DMS114 treated with DMSO at 0.1 percent for 48 hours (cell line): ENCODE data around the gene SPAG16.

Experiments
- DNase-seq: peaks from one replicate; lab custom pipeline; 2025; ENCODE audit not compliant: unreplicated experiment; lab: John Stamatoyannopoulos, UW

Gene SPAG16

GRCh38 chr2:213537579-213537978, 253.3 kb downstream of the SPAG16 start:
- no peak for DNase-seq

DNA sequence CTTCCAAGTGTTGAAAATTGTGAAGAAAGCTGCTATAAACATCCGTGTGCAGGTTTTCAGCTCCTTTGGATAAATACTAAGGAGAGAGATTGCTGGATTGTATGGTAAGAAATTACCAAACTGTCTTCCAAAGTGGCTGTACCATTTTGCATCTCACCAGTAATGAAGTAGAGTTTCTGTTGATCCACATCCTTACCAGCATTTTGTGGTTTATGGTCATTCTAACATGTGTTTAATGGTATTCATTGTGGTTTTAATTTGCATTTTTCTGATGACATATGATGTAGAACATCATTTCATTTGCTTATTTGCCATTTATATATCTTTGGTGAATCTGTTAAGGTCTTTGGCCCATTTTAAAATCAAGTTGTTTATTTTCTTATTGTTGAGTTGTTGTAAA, 260.7 kb downstream of the SPAG16 start:
- DNase-seq, result no peak

DNA sequence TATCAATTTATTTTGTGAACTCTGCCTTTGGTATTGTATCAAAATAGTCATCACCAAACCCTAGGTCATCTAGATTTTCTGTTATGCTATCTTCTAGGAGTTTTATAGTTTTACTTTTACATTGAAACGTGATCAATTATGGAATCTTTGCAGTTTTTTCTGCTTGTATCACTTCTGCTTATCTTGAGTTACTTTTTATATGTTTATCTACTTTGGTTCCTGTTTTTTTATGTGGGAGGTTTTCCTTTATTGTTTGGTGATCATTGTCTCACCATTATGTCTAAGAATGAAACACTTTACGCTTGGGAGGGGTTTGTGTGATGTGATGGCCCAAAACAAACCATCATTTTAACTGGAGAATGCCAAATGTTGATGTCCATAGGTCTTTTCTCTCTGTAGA, 261.2 kb downstream of the SPAG16 start:
- no peak for DNase-seq

DNA sequence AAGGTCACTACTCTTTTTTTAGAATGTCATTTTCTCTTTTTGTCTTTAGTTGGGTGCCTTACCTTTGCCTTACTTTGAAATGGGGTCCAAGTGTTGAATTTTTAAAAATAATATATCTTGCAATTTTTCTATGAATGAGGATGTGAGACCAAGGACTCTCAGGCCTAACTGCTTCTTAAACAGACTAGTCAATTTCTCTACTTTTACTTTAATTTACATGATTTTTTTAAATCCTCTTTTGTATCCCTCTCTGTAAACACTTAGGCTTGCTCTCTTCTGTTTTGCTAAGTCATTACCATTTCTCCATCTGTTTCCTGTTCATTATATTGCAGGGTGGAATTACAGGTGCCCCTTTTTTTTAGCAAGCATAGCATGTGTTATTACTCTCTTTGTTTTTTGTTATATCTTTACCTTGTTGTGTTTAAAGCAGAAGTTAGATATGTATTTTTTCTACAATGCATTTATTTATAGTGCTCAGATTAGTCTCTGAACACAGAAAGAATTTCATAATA, 261.8 kb downstream of the SPAG16 start:
- no peak for DNase-seq

DNA sequence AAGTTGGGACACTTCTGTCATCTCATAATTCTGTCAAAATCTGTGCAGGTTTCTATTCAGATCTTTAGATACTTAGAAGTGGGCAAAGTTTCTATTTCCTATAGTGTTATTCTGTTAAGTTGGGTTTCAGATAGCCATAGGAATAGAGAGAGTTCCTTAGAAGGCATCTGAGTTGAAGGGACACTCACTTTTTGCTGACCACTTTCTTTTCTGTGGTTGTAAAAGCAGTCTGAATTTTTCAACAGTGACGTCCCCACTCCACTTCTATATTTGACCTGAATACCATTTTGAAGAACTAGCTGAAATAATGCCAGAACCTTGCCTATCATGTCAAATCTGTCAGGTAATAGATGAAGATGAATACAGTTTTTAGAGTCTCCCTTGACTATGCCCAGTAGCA, 267.3 kb downstream of the SPAG16 start:
- no peak for DNase-seq

DNA sequence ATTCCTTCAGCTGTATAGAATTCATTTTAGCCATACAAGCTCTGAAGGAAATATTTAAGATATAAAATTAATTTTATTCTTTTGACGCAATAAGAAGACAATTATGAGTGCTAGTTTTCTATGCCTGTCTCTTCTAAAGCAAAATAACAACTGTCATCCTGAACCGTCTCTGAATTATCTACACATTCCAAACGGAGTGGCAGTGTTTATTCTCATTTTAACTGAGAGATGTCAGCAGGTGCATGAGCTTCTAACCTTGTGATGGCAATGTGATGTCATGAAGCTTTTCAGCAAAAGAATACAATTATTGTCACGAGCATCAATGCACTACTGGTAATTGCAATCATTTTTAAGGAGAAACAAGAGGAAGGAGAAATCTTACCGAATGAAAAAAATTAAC, 274.8 kb downstream of the SPAG16 start:
- DNase-seq, result no peak

DNA sequence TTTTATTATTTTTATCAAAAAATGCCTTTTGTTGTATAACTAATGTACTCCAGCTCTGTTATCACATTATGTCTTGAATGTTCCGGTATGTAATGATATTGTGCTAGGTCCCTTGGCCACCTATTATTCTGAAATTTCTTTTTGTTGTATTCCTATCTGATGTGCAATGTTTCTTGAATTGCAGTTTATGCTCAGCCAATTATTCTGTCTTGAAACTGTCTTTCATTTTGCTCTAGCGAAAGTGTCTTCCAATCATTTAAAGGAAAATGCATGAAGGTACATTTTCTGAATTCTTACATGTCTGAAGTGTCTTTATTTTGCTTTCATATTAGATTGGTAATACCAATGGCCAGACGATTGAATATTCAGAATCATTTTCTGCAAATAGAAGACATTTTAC, 277.5 kb downstream of the SPAG16 start:
- DNase-seq, result no peak

- DNase-seq, result no peak
Measured at GRCh38 chr2:213562539-213563180, 278.4 kb downstream of the SPAG16 start.

GRCh38 chr2:213566846-213567245, 282.6 kb downstream of the SPAG16 start:
- no peak for DNase-seq

DNA sequence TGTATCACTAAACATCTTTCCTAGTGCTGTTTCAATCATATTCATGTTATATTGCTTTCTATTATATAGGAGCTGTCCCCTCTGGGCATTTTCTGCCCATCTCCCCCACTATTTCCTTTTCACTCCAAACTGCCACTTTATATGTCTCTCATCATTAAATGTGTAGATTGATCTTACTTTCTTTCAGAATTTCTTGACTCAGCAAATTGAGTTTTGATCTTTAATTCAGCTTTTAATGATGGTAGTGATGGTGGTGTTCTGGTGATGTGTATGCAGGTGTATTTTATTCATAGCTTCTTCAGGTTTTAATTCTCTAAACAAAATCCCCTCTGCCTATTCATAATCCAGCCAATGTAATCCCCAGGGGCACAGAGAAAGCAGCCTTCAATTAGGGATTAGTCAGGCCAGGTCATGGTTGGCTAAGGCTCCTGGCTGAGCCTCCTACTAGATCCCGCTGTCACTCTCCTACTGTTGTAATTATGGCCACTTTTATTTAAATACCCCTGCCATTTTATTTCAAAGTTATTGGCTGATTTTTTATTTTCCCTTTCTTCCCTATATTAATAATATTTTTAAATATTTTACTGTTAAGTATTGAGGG, 325.4 kb downstream of the SPAG16 start:
- no peak for DNase-seq

DNA sequence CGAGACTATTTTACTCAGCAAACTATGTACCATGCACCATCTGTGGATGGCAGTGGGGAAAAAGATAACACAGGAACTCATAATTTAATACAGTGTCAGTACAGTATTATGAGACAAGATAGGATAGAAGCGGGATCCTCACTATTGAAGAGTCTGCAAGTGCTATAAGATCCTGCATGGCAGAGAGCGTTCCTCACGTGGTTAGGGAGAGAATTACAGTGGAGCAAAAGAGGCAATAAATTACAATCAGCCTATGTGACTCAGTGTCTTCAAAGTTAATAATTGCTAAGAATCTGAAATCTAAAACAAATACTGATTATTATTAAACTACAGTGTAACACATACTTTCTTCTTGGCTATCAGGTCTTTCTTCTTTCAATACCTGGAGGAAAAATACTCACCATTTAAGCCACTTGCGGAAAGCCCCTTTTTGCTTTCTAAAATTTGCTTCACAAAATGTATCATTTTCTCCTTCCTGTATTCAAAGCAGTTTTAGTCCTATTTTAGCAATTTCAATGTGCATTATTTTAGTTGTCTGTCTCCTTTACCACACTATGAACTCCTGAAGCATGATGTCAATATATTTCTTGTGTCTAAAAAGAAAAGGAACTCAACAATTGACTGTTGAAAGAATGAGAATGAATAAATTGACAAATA, 342.9 kb downstream of the SPAG16 start:
- DNase-seq, result no peak

DNA sequence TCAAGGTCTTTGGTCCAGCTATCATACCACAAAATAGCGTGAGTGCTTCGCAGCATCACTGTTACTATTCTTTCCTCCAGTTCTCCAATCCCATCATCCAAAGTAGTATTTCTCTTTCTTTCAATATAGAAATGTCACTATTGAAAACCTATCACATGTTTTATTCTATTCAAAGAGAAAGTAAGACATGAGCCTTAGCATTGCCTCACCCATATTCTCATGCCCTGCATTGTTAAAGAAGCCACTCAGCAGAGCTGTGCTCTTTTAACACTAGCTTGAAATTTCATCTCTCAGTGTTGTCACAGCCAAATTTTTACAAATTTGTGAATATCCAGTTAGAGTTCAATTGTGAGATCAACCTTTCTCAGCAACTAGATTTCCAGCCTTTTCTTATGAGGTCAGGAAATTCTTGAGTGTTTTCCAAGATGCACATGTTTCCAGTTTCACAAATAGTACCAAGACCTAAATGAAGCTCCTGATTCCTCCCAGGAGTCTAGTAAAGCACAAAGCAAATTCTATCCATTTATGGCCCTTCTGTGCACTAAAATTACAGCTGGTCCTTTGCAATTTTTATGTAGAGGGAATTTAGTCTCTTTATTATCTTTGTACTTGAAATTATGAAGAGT, 343.7 kb downstream of the SPAG16 start:
- no peak for DNase-seq

DNA sequence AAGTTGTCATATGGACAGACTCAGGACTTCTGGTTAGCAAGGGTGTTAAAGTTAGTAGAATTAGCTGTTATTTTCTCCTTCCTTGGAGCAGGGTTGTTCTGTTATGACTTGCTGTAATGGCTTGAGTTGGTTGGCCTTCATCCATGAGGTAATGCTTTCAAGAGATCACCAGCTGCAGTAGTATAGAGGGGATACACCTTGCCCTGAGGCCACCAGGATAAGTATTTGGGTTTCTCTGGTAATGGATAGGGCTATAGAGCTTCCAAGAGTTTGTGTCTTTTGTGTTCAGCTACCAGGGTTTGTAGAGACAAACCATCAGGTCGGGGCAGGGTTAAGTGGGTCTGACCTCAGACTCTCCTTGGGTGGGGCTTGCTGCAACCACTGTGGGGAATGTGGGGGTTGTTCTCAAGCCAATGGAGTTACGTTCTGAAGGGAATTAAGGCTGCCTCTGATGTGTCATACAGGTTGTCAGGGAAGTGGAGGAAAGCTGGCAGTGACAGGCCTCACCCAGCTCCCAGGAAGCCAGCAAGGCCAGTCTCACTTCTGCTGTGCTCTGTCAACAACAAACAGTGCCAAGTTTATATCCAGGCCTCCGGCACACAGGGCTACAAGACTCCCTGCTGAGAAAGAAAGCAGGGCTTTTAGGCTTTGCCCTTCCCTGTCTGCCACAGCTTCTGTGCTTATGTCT, 356.6 kb downstream of the SPAG16 start:
- DNase-seq, result no peak

DNA sequence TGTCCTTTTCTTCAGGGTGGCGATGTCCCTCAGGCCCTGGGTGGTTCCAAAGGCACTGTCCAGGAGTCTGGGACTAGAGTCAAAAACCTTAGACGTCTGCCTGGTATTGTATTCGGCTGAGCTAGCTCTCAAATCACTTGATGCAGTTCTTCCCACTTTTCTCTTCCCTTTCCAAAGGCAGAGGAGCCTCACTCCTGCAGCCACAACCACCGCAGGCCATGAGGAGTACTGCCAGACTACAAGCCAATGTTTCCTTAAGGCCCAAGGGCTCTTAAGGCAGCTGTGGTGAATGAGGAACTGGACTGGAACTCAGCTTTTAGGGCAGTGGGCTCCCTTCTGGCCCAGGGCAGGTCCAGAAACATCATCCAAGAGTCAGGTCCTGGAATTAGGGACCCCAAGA, 360.7 kb downstream of the SPAG16 start:
- DNase-seq, result no peak

GRCh38 chr2:213649176-213649575, 364.9 kb downstream of the SPAG16 start:
- DNase-seq, result no peak

DNA sequence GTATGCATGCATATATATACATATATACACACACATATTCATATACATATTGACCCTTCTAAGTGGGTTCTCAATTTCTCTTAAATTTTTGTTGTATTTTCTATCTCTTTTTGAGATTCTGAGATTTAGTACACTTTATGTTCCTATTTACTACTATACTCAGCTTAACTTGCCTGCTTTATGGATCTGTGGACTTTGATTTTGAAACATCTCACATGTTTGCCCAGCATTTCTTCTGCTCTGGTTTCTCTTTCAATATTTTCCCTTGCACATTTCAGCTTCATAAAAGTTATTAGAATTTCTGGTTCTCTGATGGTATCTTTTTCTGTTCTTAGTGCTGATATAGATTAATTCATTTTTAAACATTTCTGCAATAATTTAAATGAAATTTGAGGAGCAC, 380.6 kb downstream of the SPAG16 start:
- DNase-seq, result no peak

GRCh38 chr2:213669657-213670056, 385.4 kb downstream of the SPAG16 start:
- no peak for DNase-seq

DNA sequence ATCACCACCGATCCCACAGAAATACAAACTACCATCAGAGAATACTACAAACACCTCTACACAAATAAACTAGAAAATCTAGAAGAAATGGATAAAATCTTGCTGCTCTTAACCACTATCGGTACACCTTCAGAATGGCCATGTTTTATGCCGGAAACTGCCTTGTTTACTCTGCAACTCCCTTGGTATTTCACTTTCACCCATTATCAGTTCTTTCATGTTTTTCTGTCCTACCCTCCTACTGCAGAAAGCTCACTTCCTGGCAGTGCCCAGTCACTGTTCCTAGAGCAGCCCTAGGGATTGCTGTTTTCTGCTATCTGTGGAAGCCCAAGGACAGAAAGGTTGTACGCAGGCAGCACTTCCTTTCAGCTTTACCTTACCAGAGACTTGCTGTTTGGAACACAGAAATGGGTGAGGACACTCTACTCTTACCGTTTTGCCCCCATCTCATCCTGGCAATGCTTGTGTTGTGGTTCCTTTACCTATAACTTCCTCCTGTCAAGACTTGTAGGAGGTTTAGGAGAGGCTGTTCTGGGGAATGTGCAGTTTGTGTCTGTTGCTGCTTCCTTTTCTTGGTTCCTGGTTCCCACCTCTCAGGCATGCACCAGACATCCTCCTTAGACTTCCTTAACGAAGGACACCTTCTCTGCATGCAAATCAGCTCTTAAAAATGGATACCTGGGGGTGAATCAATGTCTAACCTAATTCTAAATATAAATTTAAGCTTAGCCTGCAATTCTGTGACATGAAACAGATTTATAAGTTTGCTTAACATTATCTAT, 394.4 kb downstream of the SPAG16 start:
- DNase-seq, result no peak

DNA sequence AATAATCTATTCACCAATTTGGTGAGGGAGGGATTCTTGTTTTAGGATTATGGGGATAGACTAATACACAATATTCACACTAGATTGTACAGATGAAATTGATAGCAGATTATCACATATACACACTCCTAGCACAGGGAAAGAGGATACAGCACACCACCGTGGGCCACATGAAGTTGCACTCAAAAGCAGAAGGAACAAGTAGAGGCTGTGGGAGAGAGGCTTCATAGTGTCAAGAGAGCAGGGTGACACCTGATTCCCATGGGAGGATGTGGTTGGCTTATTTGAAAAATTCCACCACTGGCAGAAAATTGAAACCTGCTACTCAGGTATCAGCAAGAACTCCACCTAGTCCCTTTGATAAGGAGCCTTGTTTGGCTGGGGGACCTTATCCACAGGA, 395.6 kb downstream of the SPAG16 start:
- no peak for DNase-seq

GRCh38 chr2:213682276-213682675, 398.0 kb downstream of the SPAG16 start:
- DNase-seq, result no peak

DNA sequence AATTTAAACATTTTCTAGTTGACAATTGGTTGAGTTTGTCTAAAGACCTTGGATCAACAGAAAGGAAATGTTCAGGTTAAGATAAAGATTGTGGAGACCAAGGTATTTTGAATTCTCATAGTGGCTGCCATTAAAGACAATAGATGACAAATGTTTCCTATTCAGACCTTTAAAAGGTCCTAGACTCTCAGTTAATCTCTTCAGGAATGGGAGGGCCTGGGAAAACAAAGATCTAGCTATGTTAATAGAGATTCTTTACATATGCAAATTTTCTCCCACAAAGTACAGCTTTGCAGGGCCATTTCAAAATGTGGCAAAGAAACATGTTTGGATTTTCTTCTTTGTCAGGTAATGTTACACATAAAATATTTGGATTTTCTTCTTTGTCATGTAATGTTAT, 403.9 kb downstream of the SPAG16 start:
- DNase-seq, result no peak
